GM18868 (cell line): ENCODE results near the gene SPATA31D4.
A peak's percentile ranks its signal among the peaks of the same experiment; 100 is the strongest.

Source experiments
- ATAC-seq: cut with Tn5 transposase; IDR thresholded peaks from one replicate; pipeline ENCODE4 v1.9.1; 2021; ENCODE audit warnings: mild to moderate bottlenecking, moderate library complexity; ENCODE audit not compliant: unreplicated experiment

Gene SPATA31D4

DNA sequence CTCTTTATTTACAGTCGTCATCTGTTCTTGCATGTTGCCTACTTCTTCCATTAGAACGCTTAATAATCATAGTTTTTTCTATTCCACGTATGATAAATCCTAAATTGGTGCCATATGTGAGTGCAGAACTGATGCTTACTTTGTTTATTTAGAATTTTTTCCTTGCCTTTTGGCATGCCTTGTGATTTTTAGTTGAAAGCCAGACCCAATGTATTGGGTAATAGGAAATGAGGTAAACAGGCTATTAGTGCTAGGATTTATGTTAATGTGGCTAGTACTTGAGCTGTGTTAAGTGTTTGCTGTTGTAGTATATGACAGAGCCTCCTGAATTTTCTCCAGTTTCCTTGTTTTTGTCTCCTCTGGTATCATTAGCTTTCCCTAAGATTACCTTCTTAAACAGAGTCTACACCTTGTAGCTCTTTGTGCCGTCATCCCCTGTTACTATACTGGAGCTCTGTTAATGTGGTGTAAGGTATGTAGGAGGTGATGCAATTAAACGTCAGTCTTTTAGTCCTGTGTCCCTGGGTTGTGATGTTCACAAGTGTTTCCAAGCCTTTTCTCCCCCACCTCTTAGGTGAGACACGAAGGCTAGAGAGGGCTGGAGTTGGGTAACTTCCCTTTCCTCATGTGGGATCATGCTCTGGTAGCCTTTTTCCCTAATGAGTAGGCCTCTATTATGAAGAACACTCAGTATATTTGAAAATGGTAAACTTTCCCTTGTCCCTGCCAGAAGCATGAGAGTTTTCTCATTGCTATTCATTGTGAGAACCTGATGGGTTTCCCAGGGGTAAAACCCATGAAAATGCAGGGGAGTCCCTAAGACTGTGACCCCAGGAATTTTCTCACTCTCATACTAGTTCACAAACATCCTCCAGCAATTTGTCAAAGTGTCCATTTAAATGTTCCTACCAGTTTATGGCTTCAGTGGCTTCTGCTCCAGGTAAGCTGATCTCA is 36.3 kb downstream of the SPATA31D4 start:
- peak; percentile 74 for ATAC-seq

DNA sequence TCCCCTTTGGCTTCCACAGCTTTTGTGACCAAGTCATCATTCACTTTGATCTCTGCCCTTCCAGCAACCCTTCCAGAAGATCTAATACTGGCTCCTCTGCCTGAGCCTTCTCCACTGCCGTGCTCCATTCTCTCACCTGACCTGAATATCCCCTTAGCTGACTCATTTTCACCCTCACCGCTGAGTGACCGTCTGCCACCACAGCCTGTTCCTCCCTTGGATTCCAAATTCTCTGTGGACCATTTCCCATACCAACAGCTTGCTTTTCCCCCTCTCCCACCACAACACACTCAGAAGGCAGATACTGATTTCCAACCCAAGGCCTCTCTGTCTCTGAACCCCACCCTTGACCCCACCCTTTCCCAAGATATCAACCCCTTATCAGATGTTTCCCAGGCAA is 39.8 kb downstream of the SPATA31D4 start:
- ATAC-seq = no peak

GRCh38 chr9:81969971-81970370 is 41.7 kb downstream of the SPATA31D4 start:
- no peak for ATAC-seq

GRCh38 chr9:81971727-81972126 is 43.5 kb downstream of the SPATA31D4 start:
- no peak for ATAC-seq

DNA sequence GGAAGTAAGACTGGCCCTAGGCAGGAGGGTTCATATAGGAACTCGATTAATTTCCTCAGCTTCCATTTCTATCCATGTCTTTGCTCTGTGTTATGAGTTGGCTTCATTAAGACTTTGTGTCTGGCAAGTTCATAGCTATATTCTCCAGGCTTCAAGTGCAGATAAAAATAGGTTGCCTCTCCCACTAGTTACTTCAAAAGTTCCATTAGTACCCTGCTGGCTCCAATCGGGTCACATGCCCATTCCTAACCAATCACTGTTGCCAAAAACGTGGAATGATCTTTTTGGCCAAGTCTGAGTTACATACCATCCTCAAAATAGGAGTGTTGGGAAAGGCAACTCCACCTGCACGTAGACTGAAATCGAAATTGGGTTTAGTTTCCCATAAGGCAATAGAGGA is 46.5 kb downstream of the SPATA31D4 start:
- ATAC-seq = no peak

- no peak for ATAC-seq
Observed at GRCh38 chr9:81976351-81976750, 48.1 kb downstream of the SPATA31D4 start.

DNA sequence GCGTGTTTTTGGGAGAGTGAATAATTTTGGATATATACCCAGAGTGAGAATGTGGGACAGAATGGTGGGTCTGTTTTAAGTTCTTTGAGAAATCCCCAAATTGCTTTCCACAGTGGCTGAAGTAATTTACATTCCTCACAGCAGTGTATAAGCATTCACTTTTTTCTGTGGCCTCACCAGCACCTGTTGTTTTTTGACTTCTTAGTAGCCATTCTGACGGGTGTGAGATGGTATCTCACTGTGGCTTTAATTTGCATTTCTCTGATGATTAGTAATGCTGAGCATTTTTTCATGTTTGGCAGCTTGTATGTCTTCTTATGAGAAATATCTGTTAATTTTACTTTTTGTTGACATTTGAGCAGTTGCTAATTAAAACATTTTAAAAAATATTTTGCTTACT is 51.0 kb downstream of the SPATA31D4 start:
- ATAC-seq = no peak

DNA sequence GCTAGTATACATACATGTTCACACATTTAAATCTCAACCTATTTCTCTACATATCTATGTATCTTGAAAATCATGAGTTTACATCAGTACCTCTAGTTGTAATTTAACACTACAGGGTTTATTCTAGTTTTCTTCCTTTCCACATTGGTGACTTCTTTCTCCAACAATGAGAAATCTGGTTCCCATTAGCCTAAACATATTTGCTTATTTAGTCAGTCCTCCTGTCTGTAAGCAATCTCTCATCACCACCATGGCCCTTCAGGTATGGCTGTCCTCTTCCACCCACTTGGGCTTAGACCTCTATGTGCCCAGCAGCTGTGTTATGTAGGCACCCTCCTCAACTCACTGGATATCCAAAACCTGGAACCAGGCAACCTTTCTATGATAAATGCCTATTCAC is 52.3 kb downstream of the SPATA31D4 start:
- ATAC-seq = no peak

DNA sequence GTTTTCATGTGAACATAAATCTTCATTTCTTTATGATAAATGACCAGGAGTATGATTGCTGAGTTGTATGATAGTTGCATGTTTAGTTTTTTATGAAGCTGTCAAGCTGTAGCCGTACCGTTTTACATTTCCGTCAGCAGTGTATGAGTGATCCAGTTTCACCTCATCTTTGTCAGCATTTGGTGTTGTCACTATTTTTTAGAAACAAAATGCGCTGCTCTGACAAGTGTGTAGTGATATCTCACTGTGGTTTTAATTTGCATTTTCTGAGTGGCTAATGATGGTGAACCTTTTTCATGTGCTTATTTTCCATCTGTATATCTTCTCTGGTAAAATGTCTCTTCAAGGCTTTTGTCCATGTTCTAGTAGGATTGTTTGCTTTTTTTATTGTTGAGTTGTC is 53.7 kb downstream of the SPATA31D4 start:
- no peak for ATAC-seq
